ENCODE results near the gene CD68. TPM values are rescaled to one million over a fixed set of nuclear protein-coding genes. Genes with fewer than 3 reads are reported as not detected.

CD68 gene
- polyA plus RNA-seq, 4 donors: 60.2 to 708 (median 171) TPM

GRCh38 chr17:7557147-7557764 is 22.2 kb upstream of the CD68 start:
- 24 to 50% (median 29%) methylated on average over 17 to 19 of the region's 19 CpGs for WGBS, 3 donors
- no peaks in the 10 kb centered on the region for H3K27me3 ChIP-seq (ENCODE audit: control insufficient read depth in 3 of 3, insufficient read depth in 3 of 3, low read length in 3 of 3)
- H3K4me3 ChIP-seq (ENCODE audit: low read depth in 1 of 3, low read length in 3 of 3): peak overlapping the region in 2 of 3 donors; percentile 49 to 66
- FAIRE-seq (no peak), DNase-seq (peak; percentile 86 to 91)
- H3K4me1 ChIP-seq (ENCODE audit: control insufficient read depth in 3 of 3, insufficient read depth in 2 of 3, low read depth in 1 of 3, low read length in 2 of 3): peaks cover 0 to 55% (median 5%) of the 10 kb centered on the region in 3 donors
- H3K27ac ChIP-seq (ENCODE audit: low read depth in 1 of 3, low read length in 2 of 3): peak overlapping the region; percentile 79 to 97 (median 95)
- peaks cover 0 to 27% (median 0%) of the 10 kb centered on the region in 3 donors for H3K36me3 ChIP-seq (ENCODE audit: control insufficient read depth in 3 of 3, insufficient read depth in 2 of 3, low read depth in 1 of 3, low read length in 3 of 3)
- H3K9me3 ChIP-seq (ENCODE audit: control insufficient read depth in 2 of 2, insufficient read depth in 1 of 2, low read depth in 1 of 2, low read length in 1 of 2): no peaks in the 10 kb centered on the region

GRCh38 chr17:7557775-7558543 is 21.5 kb upstream of the CD68 start:
- peaks cover 3 to 56% (median 5%) of the 10 kb centered on the region in 3 donors for H3K4me1 ChIP-seq (ENCODE audit: control insufficient read depth in 3 of 3, insufficient read depth in 2 of 3, low read depth in 1 of 3, low read length in 2 of 3)
- peak overlapping the region in 2 of 3 donors; percentile 32 to 66 for H3K4me3 ChIP-seq (ENCODE audit: low read depth in 1 of 3, low read length in 3 of 3)
- DNase-seq (peak; percentile 95 to 97), FAIRE-seq (no peak)
- H3K36me3 ChIP-seq (ENCODE audit: control insufficient read depth in 3 of 3, insufficient read depth in 2 of 3, low read depth in 1 of 3, low read length in 3 of 3): peaks cover 0 to 30% (median 0%) of the 10 kb centered on the region in 3 donors
- H3K27ac ChIP-seq (ENCODE audit: low read depth in 1 of 3, low read length in 2 of 3): peak overlapping the region; percentile 79 to 97 (median 95)
- WGBS, 3 donors: 8 to 17% (median 13%) methylated on average over 19 to 21 of the region's 21 CpGs
- H3K9me3 ChIP-seq (ENCODE audit: control insufficient read depth in 2 of 2, insufficient read depth in 1 of 2, low read depth in 1 of 2, low read length in 1 of 2): no peaks in the 10 kb centered on the region
- no peaks in the 10 kb centered on the region for H3K27me3 ChIP-seq (ENCODE audit: control insufficient read depth in 3 of 3, insufficient read depth in 3 of 3, low read length in 3 of 3)

- Histone ChIP-seq H3K9me3 (ENCODE audit: control insufficient read depth in 2 of 2, insufficient read depth in 1 of 2, low read depth in 1 of 2, low read length in 1 of 2) (no peaks in the 10 kb centered on the region), H3K27ac (ENCODE audit: low read depth in 1 of 3, low read length in 2 of 3) (peak within 1 kb of the TSS; percentile 79 to 97 (median 95)), H3K4me3 (ENCODE audit: low read depth in 1 of 3, low read length in 3 of 3) (peak within 1 kb of the TSS; percentile 16 to 66 (median 32)), H3K27me3 (ENCODE audit: control insufficient read depth in 3 of 3, insufficient read depth in 3 of 3, low read length in 3 of 3) (no peaks in the 10 kb centered on the region), H3K4me1 (ENCODE audit: control insufficient read depth in 3 of 3, insufficient read depth in 2 of 3, low read depth in 1 of 3, low read length in 2 of 3) (peaks cover 5 to 58% (median 5%) of the 10 kb centered on the region in 3 donors), H3K36me3 (ENCODE audit: control insufficient read depth in 3 of 3, insufficient read depth in 2 of 3, low read depth in 1 of 3, low read length in 3 of 3) (peaks cover 0 to 38% (median 4%) of the 10 kb centered on the region in 3 donors)
- DNase-seq (peak; percentile 51 to 76), FAIRE-seq (no peak)
- WGBS, 3 donors: 6 to 29% (median 19%) methylated on average over 16 of the region's 16 CpGs
These were observed 20.7 kb upstream of the CD68 start, which contains the start of gene TNFSF13 for GRCh38 chr17:7558544-7559319. TNFSF13 (plus strand) TSS chr17:7558750; CDS start chr17:7559040, 290 bp downstream.

- H3K4me1 ChIP-seq (ENCODE audit: control insufficient read depth in 3 of 3, insufficient read depth in 2 of 3, low read depth in 1 of 3, low read length in 2 of 3): peaks cover 5 to 62% (median 5%) of the 10 kb centered on the region in 3 donors
- peak; percentile 39 to 75 for DNase-seq
- H3K4me3 ChIP-seq (ENCODE audit: low read depth in 1 of 3, low read length in 3 of 3): peak overlapping the region; percentile 16 to 66 (median 32)
- H3K27me3 ChIP-seq (ENCODE audit: control insufficient read depth in 3 of 3, insufficient read depth in 3 of 3, low read length in 3 of 3): no peaks in the 10 kb centered on the region
- H3K9me3 ChIP-seq (ENCODE audit: control insufficient read depth in 2 of 2, insufficient read depth in 1 of 2, low read depth in 1 of 2, low read length in 1 of 2): no peaks in the 10 kb centered on the region
- 15 to 58% (median 31%) methylated on average over 18 of the region's 18 CpGs for WGBS, 3 donors
- peaks cover 0 to 40% (median 7%) of the 10 kb centered on the region in 3 donors for H3K36me3 ChIP-seq (ENCODE audit: control insufficient read depth in 3 of 3, insufficient read depth in 2 of 3, low read depth in 1 of 3, low read length in 3 of 3)
- peak overlapping the region; percentile 79 to 97 (median 95) for H3K27ac ChIP-seq (ENCODE audit: low read depth in 1 of 3, low read length in 2 of 3)
- no peak for FAIRE-seq
These were observed 19.9 kb upstream of the CD68 start for GRCh38 chr17:7559320-7560171.

GRCh38 chr17:7560172-7561027 is 19.0 kb upstream of the CD68 start:
- FAIRE-seq: no peak
- H3K9me3 ChIP-seq (ENCODE audit: control insufficient read depth in 2 of 2, insufficient read depth in 1 of 2, low read depth in 1 of 2, low read length in 1 of 2): no peaks in the 10 kb centered on the region
- H3K36me3 ChIP-seq (ENCODE audit: control insufficient read depth in 3 of 3, insufficient read depth in 2 of 3, low read depth in 1 of 3, low read length in 3 of 3): peaks cover 4 to 44% (median 14%) of the 10 kb centered on the region in 3 donors
- H3K27ac ChIP-seq (ENCODE audit: low read depth in 1 of 3, low read length in 2 of 3): peak overlapping the region; percentile 79 to 97 (median 95)
- peak overlapping the region in 1 of 3 donors; percentile 2 for H3K4me3 ChIP-seq (ENCODE audit: low read depth in 1 of 3, low read length in 3 of 3)
- peaks cover 5 to 62% (median 5%) of the 10 kb centered on the region in 3 donors for H3K4me1 ChIP-seq (ENCODE audit: control insufficient read depth in 3 of 3, insufficient read depth in 2 of 3, low read depth in 1 of 3, low read length in 2 of 3)
- peak; percentile 80 to 87 for DNase-seq
- 13 to 27% (median 23%) methylated on average over 22 of the region's 22 CpGs for WGBS, 3 donors
- H3K27me3 ChIP-seq (ENCODE audit: control insufficient read depth in 3 of 3, insufficient read depth in 3 of 3, low read length in 3 of 3): no peaks in the 10 kb centered on the region

GRCh38 chr17:7561028-7561575 is 18.3 kb upstream of the CD68 start:
- WGBS, 3 donors: 0% methylated on average over 32 of the region's 32 CpGs
- Histone ChIP-seq H3K4me1 (ENCODE audit: control insufficient read depth in 3 of 3, insufficient read depth in 2 of 3, low read depth in 1 of 3, low read length in 2 of 3) (peaks cover 5 to 59% (median 5%) of the 10 kb centered on the region in 3 donors), H3K9me3 (ENCODE audit: control insufficient read depth in 2 of 2, insufficient read depth in 1 of 2, low read depth in 1 of 2, low read length in 1 of 2) (no peaks in the 10 kb centered on the region), H3K36me3 (ENCODE audit: control insufficient read depth in 3 of 3, insufficient read depth in 2 of 3, low read depth in 1 of 3, low read length in 3 of 3) (peaks cover 4 to 50% (median 16%) of the 10 kb centered on the region in 3 donors), H3K4me3 (ENCODE audit: low read depth in 1 of 3, low read length in 3 of 3) (peak overlapping the region; percentile 74 to 89 (median 85)), H3K27me3 (ENCODE audit: control insufficient read depth in 3 of 3, insufficient read depth in 3 of 3, low read length in 3 of 3) (no peaks in the 10 kb centered on the region), H3K27ac (ENCODE audit: low read depth in 1 of 3, low read length in 2 of 3) (peak overlapping the region; percentile 79 to 97 (median 95))
- DNase-seq (peak; percentile 93 to 95), FAIRE-seq (no peak)

All from small intestine (tissue), 7 donors.